K562 (cell line): ENCODE data around the gene REEP3. TPM values are rescaled to one million over a fixed set of nuclear protein-coding genes. Genes with fewer than 3 reads are reported as not detected.

Experiments
- CBX3 ChIP-seq, 2 experiments: IDR thresholded peaks; 1 replicate in 1 of 2; 2 replicates in 1 of 2; pipeline ENCODE4 v1.6.1; 2012; ENCODE audit warnings: inconsistent platforms in 2 of 2, low read length in 2 of 2, borderline replicate concordance in 1 of 2, control low read depth in 1 of 2
- CEBPZ ChIP-seq: fragments of 150-350 bp; IDR thresholded peaks from 2 replicates; pipeline ENCODE4 v1.6.1; 2014; ENCODE audit warnings: low read depth, mild to moderate bottlenecking, low read length, borderline replicate concordance
- ETV1 ChIP-seq: fragments of 450-650 bp; conservative IDR thresholded peaks from 2 replicates; pipeline ENCODE4 v1.6.1; 2016; ENCODE audit warnings: missing genetic modification characterization, control low read depth, low read depth, missing compliant biosample characterization
- FOXO4 ChIP-seq: fragments of 450-650 bp; formaldehyde crosslinking; IDR thresholded peaks from 2 replicates; pipeline ENCODE4 v1.4.0; 2020; ENCODE audit warnings: mild to moderate bottlenecking, moderate library complexity
- GATAD2B ChIP-seq: fragments of 450-650 bp; IDR thresholded peaks from 2 replicates; pipeline ENCODE4 v1.6.1; 2017; ENCODE audit warnings: mild to moderate bottlenecking, borderline replicate concordance
- HOXB6 ChIP-seq: fragments of 250-450 bp; sonication (Bioruptor Pico); IDR thresholded peaks from 2 replicates; pipeline ENCODE4 v1.5.1; 2022; ENCODE audit warnings: mild to moderate bottlenecking, borderline replicate concordance
- KLF13 ChIP-seq: fragments of 450-650 bp; IDR thresholded peaks from 2 replicates; pipeline ENCODE4 v1.6.1; 2016; ENCODE audit warnings: missing genetic modification characterization, low read depth, mild to moderate bottlenecking, missing compliant biosample characterization, moderate library complexity, borderline replicate concordance
- L3MBTL2 ChIP-seq: fragments of 450-650 bp; IDR thresholded peaks from 2 replicates; pipeline ENCODE4 v1.6.1; 2016; ENCODE audit warnings: mild to moderate bottlenecking, moderate library complexity
- POLR2G ChIP-seq: fragments of 200-400 bp; formaldehyde crosslinking; IDR thresholded peaks from 2 replicates; pipeline ENCODE4 v1.6.1; 2017; ENCODE audit warnings: low read depth, mild to moderate bottlenecking, antibody characterized with exemption, low read length, moderate library complexity
- RFX7 ChIP-seq: fragments of 250-450 bp; sonication (Bioruptor Pico); IDR thresholded peaks from 2 replicates; pipeline ENCODE4 v1.5.1; 2021; ENCODE audit warnings: mild to moderate bottlenecking
- SMAD4 ChIP-seq: fragments of 250-450 bp; sonication (Bioruptor Pico); conservative IDR thresholded peaks from 2 replicates; pipeline ENCODE4 v1.8.0; 2021; ENCODE audit warnings: inconsistent platforms, mild to moderate bottlenecking, moderate library complexity
- TAF1 ChIP-seq: IDR thresholded peaks from 2 replicates; pipeline ENCODE4 v1.6.1; 2011; ENCODE audit warnings: mild to moderate bottlenecking, low read length, moderate library complexity; ENCODE audit not compliant: insufficient read depth, control insufficient read depth, severe bottlenecking; ENCODE audit errors: extremely low read depth
- THRA ChIP-seq: fragments of 450-650 bp; IDR thresholded peaks from 2 replicates; pipeline ENCODE4 v1.6.1; 2017; ENCODE audit warnings: mild to moderate bottlenecking, moderate library complexity
- ZNF589 ChIP-seq: fragments of 200-800 bp; sonication (Bioruptor generic); IDR thresholded peaks from 2 replicates; pipeline ENCODE4 v1.6.1; 2016; ENCODE audit warnings: low read depth, missing genetic modification characterization, missing compliant biosample characterization
- polyA plus RNA-seq, 8 experiments: library from polyadenylated mRNA; depleted of rRNA in 4 of 8; stranded (reverse) in 5 of 8; unstranded in 3 of 8; fragments of >200 nt; fragmentation: Nextera tagmentation in 2 of 8; fragmentation: Illumina TruSeq in 1 of 8; extraction: Ambion mirVana in 2 of 8; extraction: Trizol in 1 of 8; gene quantifications; 2 replicates each; pipeline versions ENCODE4 v1.2.1 to v1.2.3, GENCODE V29; 2011 to 2014; ENCODE audit warnings: inconsistent platforms in 1 of 8, missing spikeins in 1 of 8
- total RNA-seq, 7 experiments: library from RNA; depleted of rRNA in 6 of 7; stranded (reverse); fragments of >200 nt in 6 of 7; fragmentation: Illumina TruSeq in 2 of 7; extraction: Trizol in 2 of 7; gene quantifications; 2 replicates each; pipeline versions ENCODE4 v1.2.1 to v1.2.3, GENCODE V29; 2011 to 2021; ENCODE audit warnings: low replicate concordance in 1 of 7
- TF ChIP-seq, protein P1 (sequence below): sonication (generic); formaldehyde crosslinking; IDR thresholded peaks from 2 replicates; pipeline ENCODE4 v1.8.0; 2022; ENCODE audit warnings: missing genetic modification reagents, mild to moderate bottlenecking, moderate library complexity, borderline replicate concordance

Gene REEP3
- total and polyA plus RNA-seq, 9 of the 15 experiments (the other 6 are each of a cell fraction or from before 2014, with no cell fraction given) = 3.4 to 13.4 (median 9.2) TPM

GRCh38 chr10:63630085-63630930 lies 109.1 kb downstream of the REEP3 start (continued):
- TF ChIP-seq TAF1 = peak; percentile 64
- TF ChIP-seq POLR2G = peak; percentile 96
- TF ChIP-seq HOXB6 = no peak
- TF ChIP-seq, protein P1, sequence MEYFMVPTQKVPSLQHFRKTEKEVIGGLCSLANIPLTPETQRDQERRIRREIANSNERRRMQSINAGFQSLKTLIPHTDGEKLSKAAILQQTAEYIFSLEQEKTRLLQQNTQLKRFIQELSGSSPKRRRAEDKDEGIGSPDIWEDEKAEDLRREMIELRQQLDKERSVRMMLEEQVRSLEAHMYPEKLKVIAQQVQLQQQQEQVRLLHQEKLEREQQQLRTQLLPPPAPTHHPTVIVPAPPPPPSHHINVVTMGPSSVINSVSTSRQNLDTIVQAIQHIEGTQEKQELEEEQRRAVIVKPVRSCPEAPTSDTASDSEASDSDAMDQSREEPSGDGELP (CRISPR knock-in tag) = peak; percentile 94
- TF ChIP-seq RFX7 = no peak
- no peak for TF ChIP-seq FOXO4 (CRISPR knock-in tag)
- TF ChIP-seq CEBPZ = no peak
- TF ChIP-seq ZNF589 (CRISPR knock-in tag) = peak; percentile 85
- no peak for TF ChIP-seq THRA
- peak; percentile 78 for TF ChIP-seq L3MBTL2
- TF ChIP-seq KLF13 (tag) = 0 out of 2 replicates have a peak, but pooled peaks have one; percentile 8
- no peak; the same call in 1 of the 2 replicates for TF ChIP-seq GATAD2B
- peak; percentile 96 for TF ChIP-seq SMAD4 (CRISPR knock-in tag)
- TF ChIP-seq CBX3 (IDR thresholded peaks at IDR 0.05; ENCODE audit: borderline replicate concordance in 1 of 2, low read length in 2 of 2) = peak in 1 of 2 experiments; percentile 42; a peak in 1 of 3 replicates
- TF ChIP-seq ETV1 (tag) = 0 out of 2 replicates have a peak, but pooled peaks have one; percentile 32
